C4-2B (cell line): ENCODE measurements around the gene PPM1L.

Source experiments
- CTCF ChIP-seq: fragments of 450-650 bp; conservative IDR thresholded peaks from 2 replicates; pipeline ENCODE4 v1.5.1; 2017; ENCODE audit warnings: mild to moderate bottlenecking
- ZFX ChIP-seq: fragments of 450-650 bp; IDR thresholded peaks from 2 replicates; pipeline ENCODE4 v1.6.1; 2017

GRCh38 chr3:160709477-160710182 is 46.4 kb upstream of the PPM1L start:
- TF ChIP-seq CTCF = no peak
- TF ChIP-seq ZFX = no peak
